ENCODE results near the gene ZG16. TPM values are rescaled to one million over a fixed set of nuclear protein-coding genes. Genes with fewer than 3 reads are reported as not detected.
"Not testable (repeated sequence)": the region's sequence is repeated elsewhere in the genome, so short reads cannot be mapped to it uniquely, and the experiment has no call there.

Gene ZG16
- total RNA-seq, 5 donors from 2014 or later (not counting 1 experiment from before 2014, with no cell fraction given): 0.09 to 0.15 TPM; not detected in 3

- CTCF ChIA-PET: interaction anchor here in 1 of 2 donors (0.6 kb wide), 1 partner anchor 35 kb away, joined by 5 read pairs; no protein-coding TSS in a partner anchor
- ATAC-seq (replicated peaks in 1 of 4): no peak
- Mint-ChIP-seq H3K27ac (peak overlapping the region; percentile 92 to 93), H3K4me3 (peak overlapping the region in 1 of 3 donors; percentile 10), H3K9me3 (peaks cover 0 to 3% (median 0%) of the 10 kb centered on the region in 3 donors), H3K36me3 (peaks cover 18% of the 10 kb centered on the region), H3K27me3 (no peaks in the 10 kb centered on the region), H3K4me1 (peaks cover 67 to 79% (median 74%) of the 10 kb centered on the region in 3 donors)
- H3K27ac ChIP-seq (ENCODE audit: low read length): peak overlapping the region; percentile 12
- no peak overlapping the region for H3K4me3 ChIP-seq (ENCODE audit: control insufficient read depth in 1 of 2, extremely low read depth in 1 of 2, low read length in 1 of 2)
- 88% methylated on average over 4 of the region's 5 CpGs for WGBS (ENCODE audit: insufficient coverage)
- H3K4me1 ChIP-seq (ENCODE audit: control insufficient read depth in 1 of 2, extremely low read depth in 1 of 2, insufficient read depth in 2 of 2, low read length in 2 of 2): peaks cover 37 to 64% of the 10 kb centered on the region in 2 experiments
- H3K27me3 ChIP-seq (replicated peaks in 1 of 2; ENCODE audit: control insufficient read depth in 2 of 2, extremely low read depth in 1 of 2, insufficient read depth in 2 of 2, low read length in 1 of 2): no peaks in the 10 kb centered on the region
- no peak for DNase-seq
- H3K9me3 ChIP-seq: no peaks in the 10 kb centered on the region
- peaks cover 0 to 6% of the 10 kb centered on the region in 2 donors for H3K36me3 ChIP-seq (ENCODE audit: control insufficient read depth in 2 of 2, extremely low read depth in 1 of 2, insufficient read depth in 1 of 2, low read length in 1 of 2)
- POLR2A ChIA-PET: interaction anchor here (0.6 kb wide), 2 partner anchors 12 to 112 kb away, joined by 3 read pairs; no protein-coding TSS in a partner anchor
Observed at GRCh38 chr16:29736112-29736511, 41.9 kb upstream of the ZG16 start.

GRCh38 chr16:29736764-29737163 is 41.3 kb upstream of the ZG16 start:
- Histone ChIP-seq H3K4me1 (ENCODE audit: control insufficient read depth in 1 of 2, extremely low read depth in 1 of 2, insufficient read depth in 2 of 2, low read length in 2 of 2) (peaks cover 44 to 65% of the 10 kb centered on the region in 2 experiments), H3K27ac (ENCODE audit: low read length) (peak overlapping the region; percentile 32), H3K36me3 (ENCODE audit: control insufficient read depth in 2 of 2, extremely low read depth in 1 of 2, insufficient read depth in 1 of 2, low read length in 1 of 2) (peaks cover 0 to 12% of the 10 kb centered on the region in 2 donors), H3K9me3 (no peaks in the 10 kb centered on the region), H3K4me3 (ENCODE audit: control insufficient read depth in 1 of 2, extremely low read depth in 1 of 2, low read length in 1 of 2) (no peak overlapping the region), H3K27me3 (replicated peaks in 1 of 2; ENCODE audit: control insufficient read depth in 2 of 2, extremely low read depth in 1 of 2, insufficient read depth in 2 of 2, low read length in 1 of 2) (no peaks in the 10 kb centered on the region)
- peaks cover 24% of the 10 kb centered on the region for H3K36me3 Mint-ChIP-seq
- H3K9me3 Mint-ChIP-seq: peaks cover 0 to 3% (median 0%) of the 10 kb centered on the region in 3 donors
- H3K4me1 Mint-ChIP-seq: peaks cover 71 to 82% (median 78%) of the 10 kb centered on the region in 3 donors
- no peak for DNase-seq
- H3K27me3 Mint-ChIP-seq: no peaks in the 10 kb centered on the region
- peak overlapping the region; percentile 92 to 93 for H3K27ac Mint-ChIP-seq
- ChIA-PET POLR2A (no interaction called here), CTCF (interaction anchor here in 1 of 2 donors (0.5 kb wide), 1 partner anchor 48 kb away, joined by 4 read pairs; no protein-coding TSS in a partner anchor)
- H3K4me3 Mint-ChIP-seq: peak overlapping the region in 1 of 3 donors; percentile 73
- 100% methylated on average over 2 of the region's 6 CpGs for WGBS (ENCODE audit: insufficient coverage)
- no peak for ATAC-seq (replicated peaks in 1 of 4)

GRCh38 chr16:29737713-29738112 is 40.3 kb upstream of the ZG16 start:
- 80% methylated on average over 5 of the region's 5 CpGs for WGBS (ENCODE audit: insufficient coverage)
- CTCF ChIA-PET: interaction anchor here in 1 of 2 donors (1.7 kb wide), 1 partner anchor 70 kb away, joined by 4 read pairs; no protein-coding TSS in a partner anchor
- Histone ChIP-seq H3K36me3 (ENCODE audit: control insufficient read depth in 2 of 2, extremely low read depth in 1 of 2, insufficient read depth in 1 of 2, low read length in 1 of 2) (peaks cover 0 to 21% of the 10 kb centered on the region in 2 donors), H3K4me1 (ENCODE audit: control insufficient read depth in 1 of 2, extremely low read depth in 1 of 2, insufficient read depth in 2 of 2, low read length in 2 of 2) (peaks cover 49 to 64% of the 10 kb centered on the region in 2 experiments), H3K27me3 (replicated peaks in 1 of 2; ENCODE audit: control insufficient read depth in 2 of 2, extremely low read depth in 1 of 2, insufficient read depth in 2 of 2, low read length in 1 of 2) (no peaks in the 10 kb centered on the region), H3K27ac (ENCODE audit: low read length) (peak overlapping the region; percentile 70), H3K4me3 (ENCODE audit: control insufficient read depth in 1 of 2, extremely low read depth in 1 of 2, low read length in 1 of 2) (no peak overlapping the region), H3K9me3 (no peaks in the 10 kb centered on the region)
- Mint-ChIP-seq H3K27me3 (no peaks in the 10 kb centered on the region), H3K4me3 (peak overlapping the region; percentile 37 to 73 (median 46)), H3K4me1 (peaks cover 77 to 85% (median 81%) of the 10 kb centered on the region in 3 donors), H3K36me3 (peaks cover 30% of the 10 kb centered on the region), H3K9me3 (no peaks in the 10 kb centered on the region), H3K27ac (peak overlapping the region; percentile 92 to 93)
- ATAC-seq (replicated peaks in 1 of 4) (no peak), DNase-seq (peak in 1 of 35 experiments; percentile 13)
- POLR2A ChIA-PET: no interaction called here

DNA sequence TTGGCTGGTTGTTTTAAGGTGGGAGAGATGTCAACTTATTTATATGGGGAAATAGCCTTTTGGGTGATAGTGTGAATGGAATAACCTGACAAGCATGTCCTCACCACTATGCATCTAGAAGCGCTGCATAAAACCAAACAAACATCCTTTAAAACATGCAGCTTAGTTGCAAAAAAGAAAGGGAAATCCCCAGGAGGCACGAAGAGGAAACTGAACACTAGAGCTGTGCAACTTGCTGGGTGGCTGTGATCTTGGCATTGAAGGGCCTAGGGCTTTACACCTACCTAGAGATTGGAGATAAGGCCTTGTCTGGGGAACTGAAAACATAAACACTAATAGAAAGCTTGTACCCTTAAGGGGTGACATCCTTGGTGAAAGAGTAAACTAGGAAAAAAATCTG is 39.5 kb upstream of the ZG16 start:
- Mint-ChIP-seq H3K27me3 (no peaks in the 10 kb centered on the region), H3K9me3 (no peaks in the 10 kb centered on the region), H3K4me3 (peak overlapping the region; percentile 37 to 73 (median 66)), H3K27ac (peak overlapping the region; percentile 92 to 93), H3K36me3 (peaks cover 38% of the 10 kb centered on the region), H3K4me1 (peaks cover 82 to 86% (median 85%) of the 10 kb centered on the region in 3 donors)
- Histone ChIP-seq H3K27ac (ENCODE audit: low read length) (peak overlapping the region; percentile 70), H3K4me1 (ENCODE audit: control insufficient read depth in 1 of 2, extremely low read depth in 1 of 2, insufficient read depth in 2 of 2, low read length in 2 of 2) (peaks cover 54 to 72% of the 10 kb centered on the region in 2 experiments), H3K36me3 (ENCODE audit: control insufficient read depth in 2 of 2, extremely low read depth in 1 of 2, insufficient read depth in 1 of 2, low read length in 1 of 2) (peaks cover 4 to 29% of the 10 kb centered on the region in 2 donors), H3K9me3 (no peaks in the 10 kb centered on the region), H3K27me3 (replicated peaks in 1 of 2; ENCODE audit: control insufficient read depth in 2 of 2, extremely low read depth in 1 of 2, insufficient read depth in 2 of 2, low read length in 1 of 2) (no peaks in the 10 kb centered on the region), H3K4me3 (ENCODE audit: control insufficient read depth in 1 of 2, extremely low read depth in 1 of 2, low read length in 1 of 2) (no peak overlapping the region)
- ChIA-PET POLR2A (interaction anchor here (0.5 to 1.3 kb wide), 15 partner anchors 13 to 626 kb away, joined by 3 to 14 read pairs (median 6); partner anchors contain the start of genes KIF22 (in 1 of the 2) and PAGR1 (in 1 of the 2)), CTCF (interaction anchor here (0.6 to 1.8 kb wide), 13 partner anchors 9 to 77 kb away, joined by 3 to 11 read pairs (median 4); partner anchors contain the start of genes KIF22 (in 1 of the 2) and PAGR1 (in 1 of the 2))
- DNase-seq (peak in 33 of 35 experiments; percentile 40 to 89 (median 66)), ATAC-seq (replicated peaks in 1 of 4) (peak; percentile 89 to 95 (median 90))
- no CpG with 5 or more reads among the region's 2 CpGs for WGBS (ENCODE audit: insufficient coverage)

DNA sequence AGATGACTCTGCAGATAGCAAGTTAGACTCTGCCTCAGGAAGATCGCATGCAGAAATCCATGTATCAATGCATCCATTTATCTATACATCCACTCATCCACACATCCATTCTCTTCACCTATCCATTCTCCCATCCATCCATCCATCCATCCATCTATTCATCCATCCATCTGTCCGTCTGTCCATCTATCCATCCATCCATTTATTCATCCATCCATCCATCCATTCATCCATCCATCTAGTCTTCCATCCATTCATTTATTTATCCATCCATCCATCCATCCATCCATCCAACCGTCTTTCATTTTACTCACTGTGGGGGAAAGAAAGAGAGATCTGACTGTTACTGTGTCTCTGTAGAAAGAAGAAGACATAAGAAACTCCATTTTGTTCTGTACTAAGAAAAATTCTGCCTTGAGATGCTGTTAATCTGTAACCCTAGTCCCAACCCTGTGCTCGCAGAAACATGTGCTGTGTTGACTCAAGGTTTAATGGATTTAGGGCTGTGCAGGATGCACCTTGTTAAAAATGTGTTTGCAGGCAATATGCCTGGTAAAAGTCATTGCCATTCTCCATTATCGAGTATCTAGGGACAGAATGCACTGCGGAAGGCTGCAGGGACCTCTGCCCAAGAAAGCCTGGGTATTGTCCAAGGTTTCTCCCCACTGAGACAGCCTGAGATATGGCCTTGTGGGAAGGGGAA is 38.0 kb upstream of the ZG16 start:
- Histone ChIP-seq H3K27ac (ENCODE audit: low read length) (peak overlapping the region; percentile 70), H3K4me1 (ENCODE audit: control insufficient read depth in 1 of 2, extremely low read depth in 1 of 2, insufficient read depth in 2 of 2, low read length in 2 of 2) (peaks cover 61 to 85% of the 10 kb centered on the region in 2 experiments), H3K36me3 (ENCODE audit: control insufficient read depth in 2 of 2, extremely low read depth in 1 of 2, insufficient read depth in 1 of 2, low read length in 1 of 2) (peaks cover 12 to 41% of the 10 kb centered on the region in 2 donors)
- Mint-ChIP-seq H3K27ac (peak overlapping the region; percentile 79 to 92), H3K36me3 (peaks cover 49% of the 10 kb centered on the region), H3K4me1 (peaks cover 82 to 91% (median 87%) of the 10 kb centered on the region in 3 donors), H3K4me3 (peak overlapping the region in 2 of 3 donors; percentile 0 to 98)
- not testable (repeated sequence) for H3K9me3 Mint-ChIP-seq; H3K9me3 ChIP-seq; ATAC-seq (replicated peaks in 1 of 4); H3K27me3 ChIP-seq (replicated peaks in 1 of 2; ENCODE audit: control insufficient read depth in 2 of 2, extremely low read depth in 1 of 2, insufficient read depth in 2 of 2, low read length in 1 of 2); DNase-seq; H3K27me3 Mint-ChIP-seq; H3K4me3 ChIP-seq (ENCODE audit: control insufficient read depth in 1 of 2, extremely low read depth in 1 of 2, low read length in 1 of 2)
- ChIA-PET POLR2A (interaction anchor here (0.6 to 1.2 kb wide), 2 partner anchors 38 to 45 kb away, joined by 4 read pairs; no protein-coding TSS in a partner anchor), CTCF (interaction anchor here in 1 of 2 donors (1.8 kb wide), 1 partner anchor 50 kb away, joined by 11 read pairs; the partner anchor contains the start of gene KIF22)
- 100% methylated on average over 5 of the region's 6 CpGs for WGBS (ENCODE audit: insufficient coverage)

DNA sequence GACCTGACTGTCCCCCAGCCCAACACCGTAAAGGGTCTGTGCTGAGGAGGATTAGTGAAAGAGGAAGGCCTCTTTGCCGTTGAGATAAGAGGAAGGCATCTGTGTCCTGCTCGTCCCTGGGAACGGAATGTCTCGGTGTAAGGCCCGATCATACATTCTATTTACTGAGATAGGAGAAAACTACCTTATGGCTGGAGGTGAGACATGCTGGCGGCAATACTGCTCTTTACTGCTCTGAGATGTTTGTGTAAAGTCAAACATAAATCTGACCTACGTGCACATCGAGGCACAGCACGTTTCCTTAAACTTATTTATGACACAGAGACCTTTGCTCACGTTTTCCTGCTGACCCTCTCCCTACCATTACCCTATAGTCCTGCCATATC is 37.4 kb upstream of the ZG16 start:
- Mint-ChIP-seq H3K4me3 (peak overlapping the region in 1 of 3 donors; percentile 98), H3K27ac (peak overlapping the region; percentile 79 to 92), H3K36me3 (peaks cover 51% of the 10 kb centered on the region), H3K4me1 (peaks cover 80 to 91% (median 86%) of the 10 kb centered on the region in 3 donors)
- CTCF ChIA-PET; H3K27me3 Mint-ChIP-seq; H3K9me3 Mint-ChIP-seq; H3K27ac ChIP-seq (ENCODE audit: low read length); H3K27me3 ChIP-seq (replicated peaks in 1 of 2; ENCODE audit: control insufficient read depth in 2 of 2, extremely low read depth in 1 of 2, insufficient read depth in 2 of 2, low read length in 1 of 2); H3K9me3 ChIP-seq; DNase-seq; ATAC-seq (replicated peaks in 1 of 4); H3K4me3 ChIP-seq (ENCODE audit: control insufficient read depth in 1 of 2, extremely low read depth in 1 of 2, low read length in 1 of 2): not testable (repeated sequence)
- POLR2A ChIA-PET: interaction anchor here in 1 of 2 donors (1.3 kb wide), 1 partner anchor 14 kb away, joined by 5 read pairs; no protein-coding TSS in a partner anchor
- Histone ChIP-seq H3K36me3 (ENCODE audit: control insufficient read depth in 2 of 2, extremely low read depth in 1 of 2, insufficient read depth in 1 of 2, low read length in 1 of 2) (peaks cover 12 to 41% of the 10 kb centered on the region in 2 donors), H3K4me1 (ENCODE audit: control insufficient read depth in 1 of 2, extremely low read depth in 1 of 2, insufficient read depth in 2 of 2, low read length in 2 of 2) (peaks cover 61 to 85% of the 10 kb centered on the region in 2 experiments)
- no CpG with 5 or more reads among the region's 11 CpGs for WGBS (ENCODE audit: insufficient coverage)
